Suprapubic skin (tissue), 4 donors: ENCODE data around the gene CALML3. TPM values are rescaled to one million over a fixed set of nuclear protein-coding genes. Genes with fewer than 3 reads are reported as not detected.

ENCODE experiments used
- DNase-seq, 2 donors: peaks; one replicate each; pipeline ENCODE4 v3.0.0-alpha.2; 2019; ENCODE audit warnings: low spot score in 2 of 2
- H3K27ac ChIP-seq: fragments of 200-600 bp; sonication (generic); one replicate; pipeline ENCODE4 v1.5.1; 2019
- H3K27me3 ChIP-seq: fragments of 200-600 bp; sonication (generic); one replicate; pipeline ENCODE4 v1.5.1; 2019
- H3K36me3 ChIP-seq: fragments of 200-600 bp; sonication (generic); one replicate; pipeline ENCODE4 v1.5.1; 2019
- H3K4me1 ChIP-seq: fragments of 200-600 bp; sonication (generic); one replicate; pipeline ENCODE4 v1.5.1; 2019
- H3K4me3 ChIP-seq: fragments of 200-600 bp; sonication (generic); one replicate; pipeline ENCODE4 v1.5.1; 2019; ENCODE audit warnings: mild to moderate bottlenecking
- H3K9me3 ChIP-seq: fragments of 200-600 bp; sonication (generic); one replicate; pipeline ENCODE4 v1.5.1; 2019
- EP300 ChIP-seq: sonication (generic); formaldehyde crosslinking; IDR thresholded peaks from one replicate; pipeline ENCODE4 v1.6.1; 2017; ENCODE audit warnings: antibody characterized with exemption
- POLR2A ChIP-seq, 2 donors: fragments of 450-650 bp; IDR thresholded peaks; one replicate each; pipeline ENCODE4 v1.6.1; 2017; ENCODE audit warnings: antibody characterized with exemption in 2 of 2, mild to moderate bottlenecking in 2 of 2, moderate library complexity in 2 of 2
- POLR2AphosphoS5 ChIP-seq, 3 donors: sonication (generic); formaldehyde crosslinking; IDR thresholded peaks; one replicate each; pipeline ENCODE4 v1.6.1; 2017; ENCODE audit warnings: antibody characterized with exemption in 3 of 3
- WGBS: methylation state at CpG from one replicate; pipeline ENCODE4 v1.1.5; 2018; 5-methylcytosine and 5-hydroxymethylcytosine counted together
- total RNA-seq, 4 donors: library from RNA; depleted of rRNA; stranded (reverse); fragments of >200 nt; gene quantifications; one replicate each; pipeline ENCODE4 v1.1.0, GENCODE V29; 2016
- TF ChIP-seq, protein P1 (sequence below), 2 donors: fragments of 200-600 bp in 1 of 2; fragments of 450-650 bp in 1 of 2; sonication (generic) in 1 of 2; IDR thresholded peaks; one replicate each; pipeline ENCODE4 v1.5.1; 2016 to 2019; ENCODE audit warnings: antibody characterized with exemption in 2 of 2, mild to moderate bottlenecking in 1 of 2, moderate library complexity in 1 of 2

CALML3 gene
- total RNA-seq, 4 donors from 2014 or later: 27.4 to 296 (median 105) TPM

DNA sequence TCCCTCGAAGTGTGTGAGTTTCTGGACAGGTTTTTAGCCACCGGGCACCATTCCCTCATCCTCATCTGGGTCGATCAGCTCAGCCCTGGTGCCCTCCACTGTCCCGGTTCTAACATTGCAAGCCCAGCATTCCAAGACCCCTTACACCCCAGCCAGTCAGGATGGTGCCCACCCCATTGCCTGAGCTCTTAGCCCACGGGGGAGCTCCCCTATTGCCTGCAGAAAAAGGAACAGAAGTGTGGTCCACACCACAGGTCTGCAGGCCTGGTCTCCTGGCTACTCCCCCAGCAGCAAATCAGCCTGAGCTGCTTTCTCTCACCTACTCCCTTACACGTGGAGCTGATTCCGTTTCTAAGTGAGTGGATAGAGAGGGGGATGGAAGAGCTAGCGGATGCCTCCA lies 30.1 kb upstream of the CALML3 start:
- Histone ChIP-seq H3K4me3 (no peak overlapping the region), H3K27me3 (no peaks in the 10 kb centered on the region), H3K36me3 (no peaks in the 10 kb centered on the region), H3K4me1 (peaks cover 20% of the 10 kb centered on the region), H3K27ac (no peak overlapping the region), H3K9me3 (no peaks in the 10 kb centered on the region)
- peak in 1 of 2 donors; percentile 59 for DNase-seq
- WGBS: 83% methylated on average over 8 of the region's 8 CpGs
- TF ChIP-seq EP300 (no peak), POLR2AphosphoS5 (IDR thresholded peaks at IDR 0.05) (no peak), POLR2A (IDR thresholded peaks at IDR 0.05) (no peak)
- TF ChIP-seq, protein P1, sequence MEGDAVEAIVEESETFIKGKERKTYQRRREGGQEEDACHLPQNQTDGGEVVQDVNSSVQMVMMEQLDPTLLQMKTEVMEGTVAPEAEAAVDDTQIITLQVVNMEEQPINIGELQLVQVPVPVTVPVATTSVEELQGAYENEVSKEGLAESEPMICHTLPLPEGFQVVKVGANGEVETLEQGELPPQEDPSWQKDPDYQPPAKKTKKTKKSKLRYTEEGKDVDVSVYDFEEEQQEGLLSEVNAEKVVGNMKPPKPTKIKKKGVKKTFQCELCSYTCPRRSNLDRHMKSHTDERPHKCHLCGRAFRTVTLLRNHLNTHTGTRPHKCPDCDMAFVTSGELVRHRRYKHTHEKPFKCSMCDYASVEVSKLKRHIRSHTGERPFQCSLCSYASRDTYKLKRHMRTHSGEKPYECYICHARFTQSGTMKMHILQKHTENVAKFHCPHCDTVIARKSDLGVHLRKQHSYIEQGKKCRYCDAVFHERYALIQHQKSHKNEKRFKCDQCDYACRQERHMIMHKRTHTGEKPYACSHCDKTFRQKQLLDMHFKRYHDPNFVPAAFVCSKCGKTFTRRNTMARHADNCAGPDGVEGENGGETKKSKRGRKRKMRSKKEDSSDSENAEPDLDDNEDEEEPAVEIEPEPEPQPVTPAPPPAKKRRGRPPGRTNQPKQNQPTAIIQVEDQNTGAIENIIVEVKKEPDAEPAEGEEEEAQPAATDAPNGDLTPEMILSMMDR (IDR thresholded peaks at IDR 0.05): no peak

DNA sequence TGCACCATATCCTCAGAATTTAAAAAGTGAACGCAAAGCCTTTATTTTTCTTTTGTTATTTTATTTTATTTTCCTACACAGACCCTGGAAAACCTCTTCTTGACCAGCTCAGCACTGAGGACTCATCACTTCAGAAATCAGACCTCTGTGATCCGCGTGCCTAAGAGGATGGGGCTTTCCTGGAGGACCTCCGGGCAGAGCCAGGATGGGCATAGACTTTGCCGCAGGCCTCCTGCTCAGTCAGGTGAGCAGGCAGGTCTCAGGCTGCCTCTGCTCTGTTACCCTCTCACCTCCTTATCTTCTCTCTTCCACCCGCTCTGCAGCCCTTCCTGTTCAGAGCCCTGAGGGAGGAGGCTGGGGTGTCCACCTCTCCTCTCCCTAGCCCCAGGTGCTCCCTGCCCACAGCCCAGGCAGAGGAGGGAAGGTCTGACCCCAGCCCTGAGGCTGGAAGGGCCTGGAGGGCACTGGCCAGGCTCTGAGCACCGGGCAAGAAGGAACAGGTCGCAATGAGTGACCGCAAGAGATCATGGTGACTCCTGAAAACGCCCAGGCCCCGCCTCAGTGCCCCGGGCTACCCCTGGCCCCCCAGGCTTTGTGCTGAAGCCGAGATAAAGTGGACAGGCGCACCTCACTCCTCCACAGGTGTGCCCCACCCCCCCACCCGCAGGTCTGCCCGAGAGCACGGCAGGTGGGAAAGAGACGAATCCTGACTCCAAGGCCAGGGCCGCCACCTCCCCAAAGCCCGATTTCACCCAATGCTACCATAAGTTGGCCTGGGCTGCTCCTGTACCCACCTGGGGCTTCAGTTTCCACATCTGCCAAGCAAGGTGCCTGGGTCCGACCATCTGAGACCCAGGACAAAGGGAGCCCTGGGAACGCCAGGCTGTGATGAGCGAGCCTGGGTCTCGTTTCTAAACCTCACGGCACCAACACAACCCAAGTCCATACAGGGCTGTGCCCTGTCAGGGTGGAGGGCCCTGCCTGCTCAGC lies 28.2 kb upstream of the CALML3 start:
- WGBS: 72% methylated on average over 11 of the region's 25 CpGs
- H3K9me3 ChIP-seq: no peaks in the 10 kb centered on the region
- H3K27ac ChIP-seq: peak overlapping the region; percentile 82
- H3K4me3 ChIP-seq: peak overlapping the region; percentile 37
- H3K36me3 ChIP-seq: no peaks in the 10 kb centered on the region
- no peak for TF ChIP-seq POLR2AphosphoS5 (IDR thresholded peaks at IDR 0.05)
- H3K27me3 ChIP-seq: no peaks in the 10 kb centered on the region
- peaks cover 38% of the 10 kb centered on the region for H3K4me1 ChIP-seq
- peak in 1 of 2 donors; percentile 71 for DNase-seq

DNA sequence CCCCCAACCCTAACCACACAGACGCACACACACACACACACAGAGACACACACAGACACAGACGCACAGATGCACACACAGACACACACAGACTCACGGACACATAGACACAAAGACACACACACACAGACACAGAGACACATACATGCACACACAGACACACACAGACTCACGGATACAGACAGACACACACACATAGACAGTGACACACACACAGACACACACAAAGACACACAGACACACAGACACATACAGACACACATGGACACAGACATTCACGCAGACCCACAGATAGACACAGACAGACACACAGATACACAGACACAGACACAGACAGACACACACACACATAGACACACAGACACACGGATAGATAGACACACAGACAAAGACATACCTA lies 27.5 kb upstream of the CALML3 start:
- Histone ChIP-seq H3K27ac (peak overlapping the region; percentile 82), H3K9me3 (no peaks in the 10 kb centered on the region), H3K4me3 (peak overlapping the region; percentile 37), H3K36me3 (no peaks in the 10 kb centered on the region), H3K27me3 (no peaks in the 10 kb centered on the region), H3K4me1 (peaks cover 45% of the 10 kb centered on the region)
- WGBS: 79% methylated on average over 6 of the region's 6 CpGs
- TF ChIP-seq EP300: no peak
- no peak for TF ChIP-seq POLR2AphosphoS5 (IDR thresholded peaks at IDR 0.05)
- TF ChIP-seq, protein P1 (IDR thresholded peaks at IDR 0.05): no peak
- no peak for TF ChIP-seq POLR2A (IDR thresholded peaks at IDR 0.05)
- DNase-seq: no peak

DNA sequence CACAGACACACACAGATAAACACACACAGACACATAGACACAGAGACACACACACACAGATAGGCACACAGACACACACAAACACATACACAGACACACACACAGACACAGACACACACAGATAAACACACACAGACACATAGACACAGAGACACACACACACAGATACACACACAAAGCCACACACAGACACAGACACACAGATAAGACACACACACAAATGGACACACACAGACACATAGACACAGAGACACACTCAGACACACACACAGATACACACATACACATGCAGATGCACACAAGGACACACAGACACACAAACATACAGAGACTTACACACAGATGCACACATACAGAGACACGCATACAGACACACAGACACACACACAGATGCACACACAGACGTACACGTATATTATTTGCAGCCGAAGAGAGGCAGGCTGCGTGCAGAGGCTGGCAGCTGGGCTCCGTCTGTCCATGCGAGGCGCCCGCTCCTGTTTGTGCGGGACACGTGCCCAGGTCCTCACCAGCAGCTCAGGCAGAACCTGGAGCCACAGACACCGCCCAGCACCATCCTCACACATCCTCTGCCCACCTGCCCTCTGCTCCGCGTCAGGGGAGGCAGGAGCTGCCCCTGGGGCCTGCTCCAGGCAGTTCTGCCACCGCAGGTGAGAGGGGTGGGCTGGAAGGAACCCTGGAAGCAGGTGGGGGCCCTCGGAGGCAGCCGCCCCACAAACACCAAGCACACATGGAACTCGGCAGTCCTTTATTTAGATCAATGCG lies 26.6 kb upstream of the CALML3 start:
- peak overlapping the region; percentile 82 for H3K27ac ChIP-seq
- 74% methylated on average over 11 of the region's 19 CpGs for WGBS
- peak in 1 of 2 donors; percentile 76 for DNase-seq
- H3K4me1 ChIP-seq: peaks cover 53% of the 10 kb centered on the region
- no peaks in the 10 kb centered on the region for H3K36me3 ChIP-seq
- peak overlapping the region; percentile 37 for H3K4me3 ChIP-seq
- no peaks in the 10 kb centered on the region for H3K9me3 ChIP-seq
- H3K27me3 ChIP-seq: no peaks in the 10 kb centered on the region
- TF ChIP-seq EP300 (no peak), POLR2A (IDR thresholded peaks at IDR 0.05) (no peak), POLR2AphosphoS5 (IDR thresholded peaks at IDR 0.05) (no peak)
- TF ChIP-seq, protein P1 (IDR thresholded peaks at IDR 0.05): no peak

DNA sequence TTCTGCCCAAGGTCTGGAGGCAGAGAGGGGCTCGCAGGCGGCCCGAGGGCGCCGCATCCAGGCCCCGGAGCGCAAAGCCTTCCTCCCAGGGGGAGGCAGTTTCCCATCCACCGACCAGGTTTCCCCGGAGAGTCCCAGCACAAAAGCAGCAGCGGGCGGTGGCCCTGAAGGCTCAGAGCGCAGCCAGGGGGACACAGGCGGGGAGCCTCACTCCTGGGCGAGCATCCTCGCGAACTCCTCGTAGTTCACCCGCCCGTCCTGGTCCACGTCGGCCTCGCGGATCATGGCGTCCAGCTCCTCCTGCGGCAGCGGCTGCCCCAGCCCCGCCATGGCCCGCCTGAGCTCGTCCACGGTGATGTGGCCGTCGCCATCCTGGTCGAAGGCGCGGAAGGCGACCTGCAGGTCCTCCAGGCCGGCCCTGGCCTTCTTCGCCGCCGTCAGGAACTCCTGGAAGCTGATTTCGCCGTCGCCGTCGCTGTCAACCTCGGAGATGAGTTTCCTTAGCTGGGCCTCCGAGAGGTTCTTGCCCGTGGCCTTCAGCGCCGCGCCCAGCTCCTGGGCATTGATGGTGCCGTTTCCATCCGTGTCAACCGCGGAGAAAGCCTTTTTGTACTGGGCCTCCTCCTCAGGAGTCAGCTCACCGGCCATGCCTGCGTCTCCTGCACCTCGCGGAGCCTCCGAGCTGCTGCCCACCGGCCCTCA lies 25.8 kb upstream of the CALML3 start:
- DNase-seq: peak in 1 of 2 donors; percentile 77
- 86% methylated on average over 48 of the region's 61 CpGs for WGBS
- peak overlapping the region; percentile 82 for H3K27ac ChIP-seq
- H3K36me3 ChIP-seq: no peaks in the 10 kb centered on the region
- peaks cover 60% of the 10 kb centered on the region for H3K4me1 ChIP-seq
- no peaks in the 10 kb centered on the region for H3K9me3 ChIP-seq
- TF ChIP-seq, protein P1 (IDR thresholded peaks at IDR 0.05): no peak
- TF ChIP-seq EP300 (no peak), POLR2AphosphoS5 (IDR thresholded peaks at IDR 0.05) (no peak), POLR2A (IDR thresholded peaks at IDR 0.05) (no peak)
- H3K27me3 ChIP-seq: no peaks in the 10 kb centered on the region
- peak overlapping the region; percentile 37 for H3K4me3 ChIP-seq
